ENCODE measurements around the gene PDGFD.

DNA sequence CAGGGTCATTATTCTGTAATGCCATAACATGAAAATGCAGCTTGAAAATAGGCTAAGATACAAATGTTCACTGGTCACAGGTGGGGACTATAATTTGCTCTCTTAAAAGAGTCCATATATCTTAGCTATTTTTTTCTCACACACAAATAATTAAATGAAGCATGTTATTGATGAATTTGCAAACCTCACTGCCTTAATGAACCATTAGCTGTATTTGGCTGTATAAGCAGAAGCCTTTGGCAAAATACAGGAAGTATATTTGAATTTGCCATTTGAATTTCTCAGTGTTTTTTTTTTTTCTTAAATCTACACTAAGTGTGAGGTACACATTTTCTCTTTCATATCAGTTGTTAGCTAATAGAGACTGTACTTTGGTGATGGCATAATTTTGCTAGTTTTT is 88.9 kb downstream of the PDGFD start:
- no peak for TF ChIP-seq SP1 (IDR thresholded peaks at IDR 0.05)
- no peak for TF ChIP-seq SUZ12 (IDR thresholded peaks at IDR 0.05)
- no peak for TF ChIP-seq BHLHE40 (IDR thresholded peaks at IDR 0.05; ENCODE audit: borderline replicate concordance)
- no peak for TF ChIP-seq TARDBP (IDR thresholded peaks at IDR 0.05)
- TF ChIP-seq ARNT (IDR thresholded peaks at IDR 0.05): no peak
- no peak for TF ChIP-seq FOXM1 (IDR thresholded peaks at IDR 0.05; ENCODE audit: borderline replicate concordance)
